HG03095 (cell line): ENCODE measurements around the gene METTL25.
"Not testable (repeated sequence)": the region's sequence is repeated elsewhere in the genome, so short reads cannot be mapped to it uniquely, and the experiment has no call there.

ENCODE experiments used
- ATAC-seq: cut with Tn5 transposase; IDR thresholded peaks from one replicate; pipeline ENCODE4 v1.9.1; 2021; ENCODE audit warnings: moderate library complexity; ENCODE audit not compliant: unreplicated experiment

METTL25 gene, protein sequence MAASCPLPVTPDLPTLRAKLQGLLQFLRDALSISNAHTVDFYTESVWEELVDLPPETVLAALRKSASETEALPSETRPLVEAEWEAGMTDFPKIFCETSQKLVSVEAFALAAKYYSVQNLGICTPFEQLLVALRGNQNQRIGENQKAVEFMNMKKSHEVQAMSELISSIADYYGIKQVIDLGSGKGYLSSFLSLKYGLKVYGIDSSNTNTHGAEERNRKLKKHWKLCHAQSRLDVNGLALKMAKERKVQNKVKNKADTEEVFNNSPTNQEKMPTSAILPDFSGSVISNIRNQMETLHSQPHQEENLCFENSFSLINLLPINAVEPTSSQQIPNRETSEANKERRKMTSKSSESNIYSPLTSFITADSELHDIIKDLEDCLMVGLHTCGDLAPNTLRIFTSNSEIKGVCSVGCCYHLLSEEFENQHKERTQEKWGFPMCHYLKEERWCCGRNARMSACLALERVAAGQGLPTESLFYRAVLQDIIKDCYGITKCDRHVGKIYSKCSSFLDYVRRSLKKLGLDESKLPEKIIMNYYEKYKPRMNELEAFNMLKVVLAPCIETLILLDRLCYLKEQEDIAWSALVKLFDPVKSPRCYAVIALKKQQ

DNA sequence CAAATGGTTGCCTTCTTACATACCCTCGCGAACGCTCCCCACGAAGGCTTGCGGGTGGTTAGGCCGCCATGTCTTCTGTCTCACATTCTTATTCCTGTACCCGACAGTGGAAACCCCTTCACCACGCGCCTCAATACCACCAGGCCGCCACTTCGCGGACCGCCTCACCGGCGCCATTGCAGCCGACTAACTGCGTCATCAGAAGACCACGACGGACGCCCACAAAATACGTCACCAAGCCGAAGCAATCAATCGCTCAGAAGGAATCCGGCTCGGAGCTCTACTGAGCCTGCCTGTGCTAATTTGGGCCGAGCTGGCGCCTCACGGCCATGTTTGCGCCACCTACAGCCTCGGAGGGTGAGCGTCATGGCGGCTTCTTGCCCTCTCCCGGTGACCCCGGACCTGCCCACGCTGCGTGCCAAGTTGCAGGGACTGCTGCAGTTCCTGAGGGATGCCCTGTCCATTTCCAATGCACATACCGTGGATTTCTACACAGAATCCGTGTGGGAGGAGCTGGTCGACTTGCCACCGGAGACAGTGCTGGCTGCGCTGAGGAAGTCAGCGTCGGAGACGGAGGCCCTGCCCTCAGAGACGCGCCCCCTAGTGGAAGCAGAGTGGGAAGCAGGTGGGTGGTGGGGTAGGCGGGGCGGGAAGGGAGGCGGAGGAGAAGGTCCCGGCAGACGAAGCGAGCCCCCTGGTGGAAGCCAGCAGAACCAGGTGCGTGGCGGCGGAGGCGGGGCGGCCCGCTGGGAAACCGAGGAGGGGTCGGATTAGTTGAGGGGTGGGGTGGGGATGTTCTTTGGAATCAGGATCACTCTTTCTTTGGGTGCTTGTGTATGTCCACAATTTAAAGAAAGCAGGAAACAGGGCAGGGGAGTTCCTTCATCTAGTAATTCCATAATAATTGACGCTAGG is at the start of gene METTL25, which contains the start of gene CCDC59:
TSS of gene METTL25 (plus strand) at position 330 of the 915 bp plus-strand sequence. CDS start at position 367, 37 bp downstream.
TSS of gene CCDC59 (minus strand) at position 188 of the 915 bp plus-strand sequence. CDS start at position 177, 11 bp downstream.
- ATAC-seq: peak; percentile 91

DNA sequence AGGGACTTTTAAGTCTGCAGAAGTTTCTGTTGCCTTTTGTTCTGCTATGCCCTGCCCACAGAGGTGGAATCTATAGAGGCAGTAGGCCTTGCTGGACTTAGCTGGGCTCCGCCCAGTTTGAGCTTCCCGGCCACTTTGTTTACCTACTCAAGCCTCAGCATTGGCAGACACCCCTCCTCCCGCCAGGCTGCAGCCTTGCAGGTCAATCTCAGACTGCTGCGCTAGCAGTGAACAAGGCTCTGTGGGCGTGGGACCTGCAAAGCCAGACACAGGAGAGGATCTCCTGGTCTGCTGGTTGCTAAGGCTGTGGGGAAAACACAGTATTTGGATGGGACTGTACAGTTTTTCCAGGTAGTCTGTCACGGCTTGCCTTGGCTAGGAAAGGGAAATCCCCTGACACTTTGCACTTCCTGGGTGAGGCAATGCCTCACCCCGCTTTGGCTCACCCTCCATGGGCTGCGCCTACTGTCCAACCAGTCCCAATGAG is 43.9 kb upstream of the METTL25 start:
- ATAC-seq: no peak

DNA sequence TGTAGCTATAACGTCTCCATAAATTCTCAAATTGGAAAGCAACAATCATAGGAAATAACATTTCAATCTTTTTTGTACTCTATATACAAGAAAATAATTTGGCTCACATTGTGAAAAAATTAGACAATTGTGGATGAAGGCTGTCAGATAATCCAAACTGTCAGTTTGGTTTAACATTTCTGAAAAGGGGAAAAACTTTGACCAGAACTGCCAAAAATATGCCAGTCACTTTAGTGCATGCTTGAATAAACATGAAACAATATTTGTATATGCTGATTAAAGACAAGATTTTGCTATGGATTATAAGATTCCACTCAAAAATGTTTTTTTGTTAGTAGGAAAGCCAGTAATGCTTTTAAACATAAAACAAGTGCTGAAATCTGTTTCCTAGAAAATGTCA is 39.1 kb upstream of the METTL25 start:
- ATAC-seq: no peak

DNA sequence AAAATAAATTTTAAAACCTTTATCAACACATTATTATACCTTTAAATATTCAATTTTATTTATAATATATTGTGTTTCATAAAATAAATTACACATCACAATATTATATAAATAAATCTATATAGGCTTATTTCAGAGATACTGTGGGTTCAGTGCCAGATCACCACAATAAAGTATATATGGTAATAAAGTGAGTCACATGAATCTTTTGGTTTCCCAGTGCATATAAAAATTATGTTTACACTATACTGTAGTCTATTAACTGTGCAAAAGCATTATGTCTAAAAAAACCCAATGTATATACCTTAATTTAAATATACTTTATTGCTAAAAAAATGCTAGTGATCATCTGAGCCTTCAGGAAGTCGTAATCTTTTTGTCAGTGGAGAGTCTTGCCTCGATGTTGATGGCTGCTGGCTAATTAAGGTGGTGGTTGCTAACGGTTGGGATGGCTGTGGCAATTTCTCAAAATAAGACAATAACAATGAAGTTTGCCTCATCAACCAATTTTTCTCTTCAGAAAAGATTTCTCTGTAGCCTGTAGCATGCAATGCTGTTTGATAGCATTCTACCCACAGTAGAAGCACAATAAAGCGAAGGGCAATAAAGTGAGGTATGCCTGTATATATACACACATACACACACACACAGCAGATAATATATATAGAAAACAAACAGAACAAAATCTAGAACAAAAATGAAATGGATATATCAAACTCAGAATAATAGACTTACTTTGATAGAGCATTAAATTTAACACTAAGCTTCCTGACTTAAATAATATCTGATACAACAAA is 32.6 kb upstream of the METTL25 start:
- ATAC-seq: no peak

DNA sequence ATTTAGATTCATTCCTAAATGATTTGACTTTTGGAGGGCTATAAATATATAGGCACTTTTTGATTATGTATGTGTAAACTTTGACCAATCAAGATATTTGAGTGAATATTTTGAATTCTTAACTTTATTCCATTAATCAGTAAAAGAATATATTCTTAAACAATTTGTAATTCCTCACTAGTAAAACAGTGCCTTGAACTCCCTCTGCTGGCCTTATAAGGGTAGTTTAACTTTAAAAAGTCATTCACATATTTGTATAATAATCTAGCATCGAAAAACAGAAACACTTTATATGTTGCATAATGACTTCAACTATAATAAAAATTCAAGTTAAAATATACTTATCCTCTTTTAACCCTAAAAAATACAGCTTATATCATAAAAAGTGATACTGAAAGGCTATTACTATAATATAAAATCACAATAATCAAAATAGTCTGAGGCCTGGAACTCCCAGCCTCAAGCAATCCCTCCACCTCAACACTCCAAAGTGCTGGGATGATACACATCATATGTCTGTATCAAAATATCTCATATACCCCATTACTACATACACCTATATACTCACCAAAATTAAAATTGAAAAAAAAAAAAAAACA is 31.3 kb upstream of the METTL25 start:
- no peak for ATAC-seq

DNA sequence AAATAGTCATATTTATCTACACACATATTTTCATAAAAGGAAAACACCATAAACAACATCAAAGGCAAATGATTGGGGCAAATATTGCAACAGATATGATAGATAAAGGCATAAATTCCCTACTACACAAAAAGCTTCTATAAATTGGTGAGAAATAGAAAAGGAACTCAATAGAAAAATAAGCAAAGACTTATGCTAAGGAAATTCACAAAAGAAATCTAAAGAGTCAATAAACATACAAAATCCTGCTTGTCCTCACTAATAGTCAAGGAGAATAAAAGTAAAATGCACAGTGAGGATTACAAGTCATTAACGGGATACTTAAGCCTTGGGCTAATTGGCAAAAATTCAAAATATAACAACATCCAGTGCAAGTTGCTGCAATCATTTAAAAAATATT is 30.5 kb upstream of the METTL25 start:
- no peak for ATAC-seq

DNA sequence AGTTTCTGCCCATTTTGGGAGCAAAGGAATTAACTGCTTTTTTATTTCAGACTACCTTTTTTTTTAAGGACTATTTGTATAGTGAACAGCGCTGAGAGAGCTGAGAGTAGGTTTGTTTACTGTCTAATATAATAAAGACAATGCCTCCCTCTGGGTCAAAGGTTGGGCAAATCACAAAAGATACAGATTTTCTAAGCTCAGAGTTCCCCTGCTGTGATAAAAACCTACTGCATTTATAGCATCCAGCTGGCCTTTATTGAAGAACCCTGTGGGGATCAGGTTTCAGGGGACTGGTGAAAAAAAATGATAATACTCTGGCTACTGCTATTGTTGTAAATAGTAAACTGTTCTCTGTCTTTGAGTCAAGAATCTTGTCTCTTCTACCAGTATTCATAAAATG is 28.8 kb upstream of the METTL25 start:
- no peak for ATAC-seq

DNA sequence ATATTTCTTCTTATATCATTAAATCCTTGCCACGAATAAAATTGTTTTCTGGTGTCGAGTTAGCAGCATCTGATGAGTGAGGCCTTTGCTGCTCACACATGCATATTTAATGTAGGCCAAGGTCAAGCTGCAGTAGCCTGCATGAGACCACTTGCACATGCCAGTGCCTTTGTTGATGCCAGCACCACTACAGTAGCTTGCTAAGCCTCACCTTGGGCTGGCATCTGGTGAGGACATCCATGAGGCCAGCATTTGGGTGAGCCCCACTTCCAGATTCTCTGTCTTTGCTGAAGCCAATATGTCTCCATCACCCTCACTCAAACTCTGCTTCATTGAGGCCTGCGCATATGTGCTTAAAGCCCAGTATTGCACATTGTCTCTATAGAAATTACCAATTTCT is 8.2 kb upstream of the METTL25 start:
- no peak for ATAC-seq

DNA sequence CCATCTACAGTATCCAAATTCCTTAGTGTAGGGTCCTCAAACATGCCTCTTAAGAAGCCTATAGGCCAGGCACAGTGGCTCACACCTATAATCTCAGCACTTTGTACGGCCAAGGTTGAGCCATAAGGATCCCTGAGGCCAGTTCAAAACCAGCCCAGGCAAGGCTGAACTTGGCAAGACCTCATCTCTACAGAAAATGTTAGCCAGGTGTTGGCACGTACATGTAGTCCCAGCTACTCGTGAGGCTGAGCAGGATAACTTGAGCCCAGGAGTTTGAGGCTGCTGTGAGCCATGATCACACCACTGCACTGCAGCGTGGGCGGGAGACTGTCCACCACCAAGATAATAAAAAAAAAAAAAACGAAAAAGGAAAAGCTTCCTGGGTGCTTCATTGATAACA is 6.9 kb upstream of the METTL25 start:
- ATAC-seq: no peak

DNA sequence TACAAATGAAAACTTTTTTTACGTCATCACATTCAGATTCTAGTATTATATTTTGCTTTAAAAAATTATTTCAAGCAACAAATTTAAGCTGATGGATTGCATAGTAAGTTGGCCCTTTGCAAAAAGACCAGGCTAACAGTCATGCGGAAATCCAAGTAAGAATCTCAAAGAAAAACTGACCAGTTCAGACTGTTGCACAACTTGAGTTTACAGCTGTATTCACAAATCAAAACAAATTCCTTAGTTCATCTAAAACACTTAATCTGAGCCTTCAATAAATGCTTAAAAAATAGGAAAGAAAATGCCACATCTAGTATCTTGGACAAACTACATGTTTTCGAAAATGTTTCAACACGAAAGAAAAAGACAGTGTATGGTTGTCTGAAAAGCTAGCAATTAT is 989 bp upstream of the METTL25 start:
- no peak for ATAC-seq

DNA sequence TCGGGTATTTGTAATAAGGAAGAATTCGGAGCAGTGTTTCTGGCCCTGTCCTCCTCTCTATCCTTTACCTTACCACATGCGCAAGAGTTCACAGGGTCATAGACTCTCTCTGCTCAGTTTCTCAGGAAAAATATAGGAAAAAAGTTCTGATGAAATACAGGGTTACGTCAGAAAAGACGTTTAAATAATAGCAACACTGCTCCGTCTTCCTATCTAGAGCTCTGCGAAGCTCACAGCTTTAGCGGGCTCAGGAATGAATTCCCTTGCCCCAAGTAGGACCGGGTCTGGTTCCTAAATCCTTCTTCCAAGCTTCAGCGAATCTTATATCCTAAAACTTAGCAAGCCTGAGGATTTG is 507 bp upstream of the METTL25 start:
- ATAC-seq: no peak

DNA sequence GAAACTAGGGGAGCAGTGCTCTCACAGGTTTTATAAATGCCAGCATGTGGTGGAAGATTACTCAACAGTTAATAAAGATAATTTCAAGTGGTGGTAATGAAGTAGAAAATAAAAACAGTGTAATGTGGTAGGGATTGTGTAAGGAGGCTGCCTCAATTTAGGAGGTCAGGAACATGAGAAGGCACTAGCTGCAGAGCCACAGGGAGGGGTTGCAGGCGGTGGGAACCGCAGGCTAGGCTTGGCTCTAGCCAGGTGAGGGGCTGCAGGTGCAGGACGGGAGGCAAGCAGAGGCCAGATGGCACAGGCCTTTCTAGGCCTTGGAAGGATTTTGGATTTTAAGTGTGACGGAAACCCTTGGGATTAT is 768 bp downstream of the METTL25 start:
- peak; percentile 24 for ATAC-seq

DNA sequence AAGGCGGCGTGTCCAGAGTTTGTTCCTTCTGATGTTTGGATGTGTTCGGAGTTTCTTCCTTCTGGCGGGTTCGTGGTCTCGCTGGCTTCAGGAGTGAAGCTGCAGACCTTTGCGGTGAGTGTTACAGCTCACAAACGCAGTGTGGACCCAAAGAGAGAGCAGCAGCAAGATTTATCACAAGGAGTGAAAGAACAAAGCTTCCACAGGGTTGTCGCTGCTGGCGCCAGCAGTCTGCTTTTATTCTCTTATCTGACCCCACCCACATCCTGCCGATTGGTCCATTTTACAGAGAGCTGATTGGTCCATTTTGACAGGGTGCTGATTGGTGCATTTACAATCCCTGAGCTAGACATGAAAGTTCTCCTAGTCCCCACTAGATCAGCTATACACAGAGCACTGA is 2.5 kb downstream of the METTL25 start:
- not testable (repeated sequence) for ATAC-seq

DNA sequence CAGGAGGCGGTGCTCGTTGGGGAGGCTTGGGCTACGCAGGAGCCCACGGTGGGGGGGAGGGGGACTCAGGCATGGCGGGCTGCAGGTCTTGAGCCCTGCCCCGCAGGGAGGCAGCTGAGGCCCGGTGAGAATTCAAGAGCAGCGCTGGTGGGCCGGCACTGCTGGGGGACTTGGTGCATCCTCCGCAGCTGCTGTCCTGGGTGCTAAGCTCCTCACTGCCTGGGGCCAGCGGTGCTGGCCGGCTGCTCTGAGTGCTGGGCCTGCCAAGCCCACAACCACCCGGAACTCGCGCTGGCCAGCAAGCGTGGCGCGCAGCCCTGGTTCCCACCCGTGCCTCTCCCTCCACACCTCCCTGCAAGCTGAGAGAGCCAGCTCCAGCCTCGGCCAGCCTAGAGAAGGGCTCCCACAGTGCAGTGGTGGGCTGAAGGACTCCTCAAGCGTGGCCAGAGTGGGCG is 3.2 kb downstream of the METTL25 start:
- ATAC-seq: no peak

DNA sequence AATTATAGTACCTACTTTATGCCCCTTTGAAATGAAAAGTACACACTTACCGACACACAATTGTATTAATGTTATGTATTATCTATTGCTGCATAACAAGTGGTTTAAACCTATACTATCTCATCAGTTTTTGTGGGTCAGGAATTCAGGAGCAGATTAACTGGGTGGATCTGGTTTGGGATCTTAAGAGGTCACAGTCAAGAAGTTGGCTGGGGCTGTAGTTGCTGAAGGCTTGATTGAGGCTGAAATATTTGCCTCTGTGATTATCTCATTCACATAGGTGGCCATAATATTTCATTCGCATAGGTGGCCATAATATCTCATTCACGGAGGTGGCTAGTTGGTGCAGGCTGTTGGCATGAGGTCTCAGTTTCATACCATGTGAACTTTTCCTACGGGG is 5.7 kb downstream of the METTL25 start:
- ATAC-seq: no peak

DNA sequence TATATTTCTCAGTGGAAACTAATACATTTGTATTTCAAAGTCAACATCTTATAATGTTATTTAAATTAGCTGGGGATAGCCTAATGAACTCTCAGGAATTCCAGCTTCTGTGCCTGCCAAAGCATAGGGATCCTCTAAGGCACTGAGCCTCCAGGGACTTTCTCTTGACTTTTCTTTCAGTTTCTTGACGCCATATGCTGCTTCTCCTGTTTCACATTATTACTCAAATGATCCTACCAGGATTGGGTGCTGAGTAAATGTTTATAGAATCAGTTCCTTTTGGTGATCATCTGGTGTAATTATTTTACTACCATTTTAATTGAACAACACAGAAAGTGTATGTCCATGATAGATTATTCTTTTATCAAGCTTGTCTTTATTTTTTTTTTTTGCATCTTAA is 7.9 kb downstream of the METTL25 start:
- no peak for ATAC-seq

DNA sequence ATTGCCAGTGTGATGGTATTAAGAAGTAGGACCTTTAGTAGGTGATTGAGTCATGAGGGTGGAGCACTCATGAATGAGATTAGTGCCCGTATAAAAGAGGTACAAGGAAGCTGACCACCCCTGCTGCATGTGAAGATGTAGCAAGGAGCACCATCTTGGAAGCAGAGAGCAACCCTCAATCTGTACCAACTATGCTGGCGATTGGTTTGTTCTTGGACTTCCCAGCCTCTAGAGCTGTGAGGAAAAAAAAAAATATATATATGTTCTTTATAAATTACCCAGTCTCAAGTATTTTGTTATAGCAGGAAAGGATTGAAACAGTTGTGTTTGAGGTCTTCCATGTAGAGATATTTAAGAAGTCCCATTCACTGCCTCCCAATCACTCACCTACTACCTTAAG is 16.9 kb downstream of the METTL25 start:
- no peak for ATAC-seq

DNA sequence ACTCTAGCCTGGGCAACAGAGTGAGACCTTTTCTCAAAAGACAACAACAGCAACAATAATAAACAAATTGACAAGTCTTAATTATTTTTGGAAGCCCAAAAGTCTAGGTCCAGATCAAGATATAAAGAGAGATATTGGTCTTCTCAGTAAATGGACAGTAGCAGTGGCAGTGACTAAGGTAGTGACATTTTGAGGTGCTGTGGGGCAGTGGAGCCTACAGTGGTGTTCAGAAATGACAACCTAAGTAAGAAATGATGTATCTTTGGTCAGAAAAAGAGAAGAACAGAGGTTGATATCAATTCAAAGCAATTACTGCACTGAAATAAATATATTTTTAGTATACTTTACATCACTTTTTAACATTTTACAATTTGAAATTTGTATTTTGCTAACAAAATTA is 20.7 kb downstream of the METTL25 start:
- no peak for ATAC-seq

DNA sequence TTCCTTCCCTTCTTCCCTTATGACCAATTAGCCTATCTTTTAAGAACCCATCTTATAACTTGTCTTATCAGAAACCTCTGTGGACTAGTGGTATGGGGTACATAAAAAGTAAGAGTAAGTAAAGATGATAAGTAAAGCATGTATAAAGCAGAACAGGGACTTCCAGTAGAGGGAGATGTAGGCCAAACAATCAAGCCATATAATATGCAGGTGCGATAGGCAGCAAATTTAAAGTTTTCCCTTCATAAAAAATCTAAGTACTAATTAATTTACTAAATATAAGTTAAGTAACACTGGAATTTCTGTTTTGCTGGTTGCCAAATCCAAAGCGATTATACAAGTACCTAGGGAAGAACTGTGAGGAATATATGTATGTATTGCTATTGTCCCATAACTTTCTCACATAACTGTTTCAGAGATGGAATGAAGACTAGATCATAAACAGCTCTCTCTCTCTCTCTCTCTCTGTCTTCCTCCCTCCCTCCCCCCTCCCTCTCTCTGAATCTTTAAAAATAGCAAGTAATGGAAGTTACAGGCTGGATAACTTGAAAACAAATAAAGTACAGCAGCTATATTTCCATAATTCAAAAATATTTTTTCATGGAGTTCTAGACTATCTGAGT is 25.7 kb downstream of the METTL25 start:
- no peak for ATAC-seq

DNA sequence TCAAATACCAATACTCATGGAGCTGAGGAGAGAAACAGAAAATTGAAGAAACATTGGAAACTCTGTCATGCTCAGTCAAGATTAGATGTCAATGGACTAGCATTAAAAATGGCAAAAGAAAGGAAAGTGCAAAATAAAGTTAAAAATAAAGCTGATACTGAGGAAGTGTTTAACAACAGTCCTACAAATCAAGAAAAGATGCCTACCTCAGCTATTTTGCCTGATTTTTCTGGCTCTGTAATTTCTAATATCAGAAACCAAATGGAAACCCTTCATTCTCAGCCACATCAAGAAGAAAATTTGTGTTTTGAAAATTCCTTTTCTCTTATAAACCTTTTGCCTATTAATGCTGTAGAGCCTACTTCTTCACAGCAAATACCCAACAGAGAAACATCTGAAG is 40.5 kb downstream of the METTL25 start:
- no peak for ATAC-seq
